ENCODE data around the gene DSCAML1. TPM values are rescaled to one million over a fixed set of nuclear protein-coding genes. Genes with fewer than 3 reads are reported as not detected.

The DSCAML1 gene
- total RNA-seq, 1 experiment from 2014 or later, result 0.59 TPM

DNA sequence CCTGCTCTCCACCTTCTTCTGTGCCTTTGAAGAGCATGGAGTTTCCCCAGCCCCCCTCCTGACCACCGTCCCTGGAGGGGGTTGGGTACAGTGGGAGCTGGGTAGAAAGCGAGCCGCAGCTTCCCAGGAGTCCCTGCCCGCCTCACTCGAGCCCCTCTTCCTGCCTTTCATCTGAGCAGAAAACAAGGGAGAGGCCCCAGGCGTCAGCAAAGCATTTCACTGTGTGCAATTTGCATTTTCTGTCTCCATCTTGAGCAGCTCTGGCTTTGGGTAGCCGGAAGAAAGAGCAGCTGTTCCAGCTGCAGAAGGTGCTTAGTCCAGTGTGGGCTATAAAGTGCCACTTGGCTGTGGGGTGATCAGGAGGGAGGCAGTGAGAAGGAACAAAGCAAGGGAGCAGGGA, 239.7 kb downstream of the DSCAML1 start:
- Histone ChIP-seq H3K4me3 (ENCODE audit: insufficient read depth, low read depth, low read length) (no peak overlapping the region), H3K27me3 (ENCODE audit: control insufficient read depth, insufficient read depth, low read length) (no peaks in the 10 kb centered on the region; the same call in 1 of the 2 replicates), H3K36me3 (replicated peaks; ENCODE audit: control insufficient read depth, insufficient read depth, low read length) (no peaks in the 10 kb centered on the region)
- no peak for DNase-seq

DNA sequence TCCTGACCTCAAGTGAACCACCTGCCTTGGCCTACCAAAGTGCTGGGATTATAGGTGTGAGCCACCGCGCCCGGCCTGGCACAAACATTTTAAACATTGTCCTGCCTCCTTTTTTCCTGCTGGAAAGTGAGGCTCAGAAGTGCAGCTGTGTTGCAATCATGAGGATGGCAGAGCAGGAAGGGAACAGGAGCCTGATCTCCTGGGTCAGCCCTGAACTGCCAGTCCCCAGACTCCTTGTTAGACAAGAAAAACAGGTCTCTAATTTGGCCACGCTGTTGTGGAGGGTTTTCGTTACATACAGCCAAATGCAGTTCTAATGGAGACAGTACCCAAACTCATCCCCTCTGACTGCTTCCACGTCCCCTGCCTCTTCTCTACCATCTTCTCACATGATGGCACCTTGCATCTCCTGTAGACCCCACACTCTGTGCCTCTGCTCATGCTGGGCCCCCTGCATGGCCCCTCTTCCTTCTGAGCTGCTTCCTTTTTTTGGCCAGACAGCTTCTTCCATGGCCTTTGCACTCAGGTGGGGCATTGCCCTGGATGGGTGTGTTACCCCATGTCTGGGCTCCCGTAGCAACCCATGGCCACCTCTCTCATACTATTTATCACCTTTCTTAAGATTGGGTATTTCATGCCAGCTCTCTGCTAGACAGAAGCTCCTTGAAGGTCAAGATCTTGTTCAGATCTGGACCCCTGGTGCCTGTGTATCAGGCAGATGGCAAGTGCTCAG, 242.2 kb downstream of the DSCAML1 start:
- Histone ChIP-seq H3K4me3 (ENCODE audit: insufficient read depth, low read depth, low read length) (no peak overlapping the region), H3K27me3 (ENCODE audit: control insufficient read depth, insufficient read depth, low read length) (no peaks in the 10 kb centered on the region; the same call in 1 of the 2 replicates), H3K36me3 (replicated peaks; ENCODE audit: control insufficient read depth, insufficient read depth, low read length) (no peaks in the 10 kb centered on the region)
- no peak for DNase-seq

DNA sequence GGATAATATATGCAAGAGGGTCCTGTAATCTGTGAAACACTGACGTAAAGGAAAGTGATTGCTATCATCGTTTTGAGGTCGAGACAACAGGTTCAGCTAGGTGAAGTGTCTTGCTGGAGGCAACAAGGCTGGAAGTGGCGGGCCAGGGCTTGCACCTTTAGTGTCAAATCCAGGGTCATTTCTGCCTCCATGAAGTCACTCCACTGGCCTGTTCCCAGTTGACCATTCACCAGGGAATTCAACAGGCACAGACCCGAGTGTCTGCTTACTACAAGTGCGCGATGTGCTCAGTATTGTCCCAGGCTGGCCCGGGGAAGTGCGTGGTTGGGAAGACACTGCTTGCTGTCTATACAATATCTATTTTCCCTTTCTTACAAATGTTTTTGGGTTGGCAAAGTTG, 244.4 kb downstream of the DSCAML1 start:
- no peak for DNase-seq
- no peak overlapping the region for H3K4me3 ChIP-seq (ENCODE audit: insufficient read depth, low read depth, low read length)
- H3K27me3 ChIP-seq (ENCODE audit: control insufficient read depth, insufficient read depth, low read length), result no peaks in the 10 kb centered on the region; the same call in 1 of the 2 replicates
- H3K36me3 ChIP-seq (replicated peaks; ENCODE audit: control insufficient read depth, insufficient read depth, low read length), result no peaks in the 10 kb centered on the region

DNA sequence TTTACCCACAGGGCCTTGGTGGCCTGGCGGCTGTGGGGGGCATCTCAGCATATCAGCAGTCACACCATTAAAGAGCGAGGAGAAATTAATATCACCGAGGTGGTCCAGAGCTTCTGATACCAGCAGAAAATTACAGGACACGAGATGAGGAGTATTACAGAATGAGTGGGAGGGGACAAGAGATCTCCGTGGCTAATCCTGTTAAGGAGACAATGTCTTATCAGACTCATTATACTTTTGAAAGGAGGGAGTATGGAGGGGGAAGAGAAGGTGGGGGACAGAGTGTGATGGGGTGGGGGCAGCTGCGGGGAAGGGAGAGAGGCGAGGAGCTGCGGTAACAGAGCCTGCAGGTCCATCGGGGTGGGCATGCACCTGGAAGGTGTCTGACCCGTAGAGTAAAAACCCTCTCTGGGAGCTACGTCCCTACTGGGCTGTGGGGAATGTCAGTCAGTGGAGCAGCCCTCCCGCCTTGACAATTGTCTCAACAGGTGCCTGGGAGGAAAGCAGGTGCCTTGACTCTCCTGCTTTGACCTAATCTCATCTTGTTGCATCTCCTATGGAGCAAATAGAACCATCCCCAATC, 245.2 kb downstream of the DSCAML1 start:
- Histone ChIP-seq H3K27me3 (ENCODE audit: control insufficient read depth, insufficient read depth, low read length) (no peaks in the 10 kb centered on the region; the same call in 1 of the 2 replicates), H3K36me3 (replicated peaks; ENCODE audit: control insufficient read depth, insufficient read depth, low read length) (no peaks in the 10 kb centered on the region), H3K4me3 (ENCODE audit: insufficient read depth, low read depth, low read length) (no peak overlapping the region)
- DNase-seq, result peak; percentile 55

DNA sequence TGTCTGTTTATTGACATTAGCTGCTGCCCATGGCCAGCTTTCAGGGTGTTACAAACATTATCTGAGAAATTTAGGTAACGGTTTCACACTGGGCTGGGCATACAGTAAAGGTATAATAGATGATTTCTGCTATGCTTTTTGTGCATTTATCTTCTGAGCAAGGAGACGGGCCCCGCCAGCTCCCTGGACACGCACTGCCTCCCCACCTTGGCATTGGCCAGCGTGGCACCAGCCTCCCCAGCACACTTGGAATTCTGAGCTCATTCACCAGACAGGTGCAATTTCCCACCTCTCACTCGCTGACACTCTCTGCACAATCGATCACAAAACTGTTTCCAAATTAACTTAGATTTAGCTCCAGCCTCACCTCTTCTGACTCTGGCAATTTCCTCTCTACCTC, 246.6 kb downstream of the DSCAML1 start:
- DNase-seq, result no peak
- Histone ChIP-seq H3K36me3 (replicated peaks; ENCODE audit: control insufficient read depth, insufficient read depth, low read length) (no peaks in the 10 kb centered on the region), H3K27me3 (ENCODE audit: control insufficient read depth, insufficient read depth, low read length) (no peaks in the 10 kb centered on the region; the same call in 1 of the 2 replicates), H3K4me3 (ENCODE audit: insufficient read depth, low read depth, low read length) (no peak overlapping the region)

DNA sequence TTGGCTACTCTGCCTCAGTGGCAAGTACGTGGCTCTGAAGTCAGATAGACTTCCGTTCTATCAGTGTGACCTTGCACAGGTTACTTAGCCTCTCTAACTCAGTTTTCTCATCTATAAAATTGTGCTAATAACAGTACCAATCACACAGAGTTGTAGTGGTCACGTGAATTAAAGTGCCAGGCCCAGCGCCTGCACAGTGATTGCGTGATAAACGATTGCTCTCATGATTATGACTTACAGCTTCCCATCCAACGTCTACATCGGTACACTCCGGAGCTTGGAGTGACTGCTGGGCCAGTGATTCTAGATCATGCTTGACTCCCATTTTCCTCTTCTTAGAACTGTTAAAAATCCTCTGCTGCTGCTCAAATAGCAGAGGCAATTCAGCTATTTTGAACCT, 247.6 kb downstream of the DSCAML1 start:
- Histone ChIP-seq H3K4me3 (ENCODE audit: insufficient read depth, low read depth, low read length) (no peak overlapping the region), H3K36me3 (replicated peaks; ENCODE audit: control insufficient read depth, insufficient read depth, low read length) (no peaks in the 10 kb centered on the region), H3K27me3 (ENCODE audit: control insufficient read depth, insufficient read depth, low read length) (no peaks in the 10 kb centered on the region; the same call in 1 of the 2 replicates)
- no peak for DNase-seq

DNA sequence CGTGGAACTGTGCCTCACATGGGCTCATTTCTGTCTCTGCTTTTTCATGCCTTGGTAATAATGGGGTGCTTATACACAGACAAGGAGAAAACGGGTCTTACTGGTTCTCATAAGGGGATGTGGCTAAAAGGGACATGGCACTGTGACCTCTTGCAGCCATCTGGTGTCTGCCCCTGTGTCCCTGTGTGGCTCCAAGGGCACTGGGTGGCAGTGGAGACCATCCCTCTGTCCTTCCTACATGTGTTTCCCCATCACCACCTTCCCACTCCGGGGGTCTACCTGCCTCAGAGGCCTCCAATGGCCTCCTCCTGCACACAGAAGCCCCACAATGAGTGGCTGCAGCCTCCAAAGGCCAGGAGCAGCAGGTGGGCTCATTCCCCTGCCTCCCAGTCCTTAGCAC, 248.1 kb downstream of the DSCAML1 start:
- no peak for DNase-seq
- no peaks in the 10 kb centered on the region; the same call in 1 of the 2 replicates for H3K27me3 ChIP-seq (ENCODE audit: control insufficient read depth, insufficient read depth, low read length)
- no peak overlapping the region for H3K4me3 ChIP-seq (ENCODE audit: insufficient read depth, low read depth, low read length)
- no peaks in the 10 kb centered on the region for H3K36me3 ChIP-seq (replicated peaks; ENCODE audit: control insufficient read depth, insufficient read depth, low read length)

DNA sequence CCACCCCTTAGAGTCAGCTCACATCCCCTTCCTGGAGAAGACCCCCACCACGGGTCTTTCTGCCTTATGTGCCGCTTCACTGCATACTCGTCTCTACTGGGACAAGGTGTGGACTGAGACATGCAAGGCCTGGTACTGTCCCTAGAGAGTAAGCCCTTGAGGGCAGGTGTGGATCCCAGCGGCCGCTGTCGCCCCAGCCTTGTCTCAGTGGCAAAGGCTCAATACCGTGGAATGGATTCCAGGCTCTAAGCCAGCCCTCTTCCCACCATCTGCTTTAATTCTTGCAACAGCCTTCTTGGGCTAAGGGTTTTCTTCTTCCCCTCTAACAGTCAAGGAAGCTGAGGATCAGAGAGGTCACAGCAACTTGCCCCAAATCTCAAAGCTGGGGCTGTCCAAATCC, 249.1 kb downstream of the DSCAML1 start:
- Histone ChIP-seq H3K4me3 (ENCODE audit: insufficient read depth, low read depth, low read length) (no peak overlapping the region), H3K27me3 (ENCODE audit: control insufficient read depth, insufficient read depth, low read length) (no peaks in the 10 kb centered on the region; the same call in 1 of the 2 replicates), H3K36me3 (replicated peaks; ENCODE audit: control insufficient read depth, insufficient read depth, low read length) (no peaks in the 10 kb centered on the region)
- no peak for DNase-seq

DNA sequence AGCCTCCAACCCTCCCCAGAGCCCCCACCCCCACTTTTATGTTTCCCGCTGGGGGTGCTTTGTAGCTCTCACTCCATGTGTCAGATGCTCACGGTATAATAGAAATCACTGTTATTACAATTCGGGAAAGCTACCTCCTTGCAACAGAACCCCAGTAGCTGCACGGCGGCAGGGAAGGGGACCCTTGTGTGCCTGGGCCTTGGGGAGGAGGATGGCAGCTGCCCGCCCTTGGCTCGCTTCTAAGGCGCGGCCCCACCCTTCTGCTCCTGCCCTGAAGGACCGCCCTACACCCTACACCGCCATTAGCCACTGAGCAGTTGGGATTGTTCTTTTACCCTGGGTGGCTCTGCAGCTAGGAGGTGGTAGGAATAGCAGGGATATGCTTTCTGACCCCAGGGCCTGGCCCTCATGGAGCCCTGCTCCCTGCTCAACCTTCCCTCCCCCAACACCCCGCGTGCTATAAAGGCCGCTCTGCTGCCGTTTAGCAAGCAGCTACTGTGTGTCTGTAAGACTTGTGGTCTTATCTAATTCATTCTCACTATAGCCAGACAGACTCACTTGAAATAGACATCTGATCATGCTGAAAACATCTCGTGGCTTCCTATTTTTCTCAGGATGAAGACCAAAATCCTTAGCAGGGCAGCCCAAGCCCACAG, 249.7 kb downstream of the DSCAML1 start:
- H3K4me3 ChIP-seq (ENCODE audit: insufficient read depth, low read depth, low read length), result no peak overlapping the region
- DNase-seq, result peak; percentile 78
- H3K36me3 ChIP-seq (replicated peaks; ENCODE audit: control insufficient read depth, insufficient read depth, low read length), result no peaks in the 10 kb centered on the region
- H3K27me3 ChIP-seq (ENCODE audit: control insufficient read depth, insufficient read depth, low read length), result no peaks in the 10 kb centered on the region; the same call in 1 of the 2 replicates

DNA sequence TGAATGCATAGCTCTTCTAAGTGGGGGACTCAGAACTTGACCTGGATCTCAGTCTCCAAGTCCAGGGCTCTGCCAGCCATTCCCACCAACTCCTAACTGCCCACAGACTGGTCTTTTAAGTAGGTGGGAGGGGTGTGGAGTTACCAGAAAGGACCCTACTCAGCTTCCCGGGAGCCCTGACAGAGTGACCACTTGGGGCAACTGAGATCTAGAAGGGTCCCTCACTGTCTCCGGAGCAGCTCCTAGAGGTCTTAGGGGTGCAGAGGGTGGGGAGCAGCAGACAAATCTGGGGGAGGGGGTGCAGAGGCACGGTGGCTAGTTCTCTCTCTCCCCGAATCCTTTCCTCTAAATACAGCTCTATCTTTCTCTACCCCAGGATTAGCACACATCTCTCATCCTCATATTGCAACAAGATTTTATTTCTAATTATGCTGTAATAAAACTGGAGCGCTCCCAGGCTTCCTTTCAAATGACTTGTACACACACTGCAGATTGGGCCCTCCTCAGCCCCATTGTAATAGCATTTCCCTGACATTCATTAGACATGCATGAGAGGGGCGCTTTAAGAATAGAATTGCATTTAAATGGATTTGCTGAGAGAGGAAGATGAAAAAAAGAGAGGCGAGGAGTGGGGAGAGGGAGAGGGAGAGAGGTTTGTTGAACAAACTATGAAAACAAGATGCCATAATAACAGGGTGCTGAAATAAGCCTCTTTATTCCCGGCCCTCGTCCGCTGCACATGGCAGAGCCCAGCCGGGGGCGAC, 250.4 kb downstream of the DSCAML1 start:
- H3K27me3 ChIP-seq (ENCODE audit: control insufficient read depth, insufficient read depth, low read length), result no peaks in the 10 kb centered on the region; the same call in 1 of the 2 replicates
- no peak overlapping the region for H3K4me3 ChIP-seq (ENCODE audit: insufficient read depth, low read depth, low read length)
- DNase-seq, result no peak
- no peaks in the 10 kb centered on the region for H3K36me3 ChIP-seq (replicated peaks; ENCODE audit: control insufficient read depth, insufficient read depth, low read length)

DNA sequence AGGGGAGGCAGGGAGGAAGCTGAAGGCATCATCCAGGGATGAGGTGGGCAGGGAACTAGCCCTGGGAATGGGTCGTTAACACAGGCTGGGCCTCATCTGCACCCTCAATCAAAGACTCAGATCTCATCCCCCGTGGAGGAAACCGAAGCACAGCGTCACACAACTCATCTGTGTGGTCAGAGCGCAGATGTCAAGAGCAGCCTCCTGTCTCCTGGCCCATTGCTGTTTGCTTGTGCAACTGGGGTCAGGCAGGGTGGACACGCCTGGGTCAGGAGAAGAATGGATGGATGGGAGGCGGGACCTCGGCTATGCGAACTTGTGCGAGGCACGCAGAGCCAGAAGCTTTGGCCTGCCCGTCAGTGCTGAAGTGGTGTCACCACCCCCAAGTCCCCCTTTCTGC, 251.3 kb downstream of the DSCAML1 start:
- H3K4me3 ChIP-seq (ENCODE audit: insufficient read depth, low read depth, low read length), result no peak overlapping the region
- no peaks in the 10 kb centered on the region; the same call in 1 of the 2 replicates for H3K27me3 ChIP-seq (ENCODE audit: control insufficient read depth, insufficient read depth, low read length)
- H3K36me3 ChIP-seq (replicated peaks; ENCODE audit: control insufficient read depth, insufficient read depth, low read length), result no peaks in the 10 kb centered on the region
- no peak for DNase-seq

DNA sequence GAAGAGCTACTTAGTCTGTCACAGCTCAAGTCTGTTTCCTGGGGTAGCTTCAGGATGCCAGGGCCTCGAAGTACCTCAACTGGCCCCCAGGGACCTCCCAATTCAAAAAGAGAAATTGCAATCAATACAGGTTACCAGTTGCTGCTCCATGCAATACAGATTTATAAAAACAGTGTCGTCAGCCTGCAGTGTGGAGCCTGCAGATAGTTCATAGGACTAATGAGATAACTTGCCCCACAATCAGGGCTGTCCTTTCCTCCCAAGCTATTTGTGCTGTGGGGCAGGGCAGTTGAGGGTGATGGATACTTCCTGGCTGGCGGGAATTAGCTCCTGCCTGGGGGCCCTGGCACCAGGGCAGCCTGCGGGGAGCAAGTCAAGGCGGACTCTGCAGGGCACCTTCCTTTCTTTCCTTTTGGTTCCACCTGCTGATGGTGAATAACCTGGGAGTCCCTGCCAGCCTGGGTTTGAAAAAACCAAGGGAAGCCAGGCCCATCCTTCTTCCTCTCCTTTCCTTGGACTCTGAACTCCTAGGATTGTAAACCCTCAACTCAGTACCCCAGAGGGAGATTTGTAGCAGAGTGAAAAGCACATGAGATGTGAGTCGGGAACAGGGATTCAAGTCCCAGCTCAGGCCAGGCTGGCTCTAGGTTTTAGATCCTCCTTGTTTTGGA, 252.8 kb downstream of the DSCAML1 start:
- no peaks in the 10 kb centered on the region; the same call in 1 of the 2 replicates for H3K27me3 ChIP-seq (ENCODE audit: control insufficient read depth, insufficient read depth, low read length)
- DNase-seq, result no peak
- no peak overlapping the region for H3K4me3 ChIP-seq (ENCODE audit: insufficient read depth, low read depth, low read length)
- no peaks in the 10 kb centered on the region for H3K36me3 ChIP-seq (replicated peaks; ENCODE audit: control insufficient read depth, insufficient read depth, low read length)

DNA sequence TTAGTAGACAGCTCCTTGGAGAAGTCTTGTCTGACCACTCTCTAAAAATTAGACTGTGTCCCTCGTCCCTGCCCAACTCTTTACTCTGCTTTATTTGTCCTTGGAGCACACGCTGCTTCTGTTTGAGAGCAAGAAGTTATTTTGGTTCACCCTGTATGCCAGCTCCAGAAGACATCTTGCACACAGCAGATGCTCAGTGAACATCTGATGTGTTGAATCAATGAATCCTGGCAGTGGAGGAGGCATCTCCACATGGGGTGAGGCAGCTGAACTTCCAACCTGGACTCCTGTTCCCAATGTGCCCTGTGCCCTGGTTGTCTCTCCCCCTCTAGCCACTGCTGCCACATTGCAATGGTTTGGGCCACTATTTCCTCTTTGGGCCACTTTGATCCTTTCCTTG, 255.8 kb downstream of the DSCAML1 start:
- DNase-seq, result no peak
- no peak overlapping the region for H3K4me3 ChIP-seq (ENCODE audit: insufficient read depth, low read depth, low read length)
- no peaks in the 10 kb centered on the region; the same call in 1 of the 2 replicates for H3K27me3 ChIP-seq (ENCODE audit: control insufficient read depth, insufficient read depth, low read length)
- no peaks in the 10 kb centered on the region for H3K36me3 ChIP-seq (replicated peaks; ENCODE audit: control insufficient read depth, insufficient read depth, low read length)
